Left ventricle myocardium inferior (tissue), 1 donor: Measurements from ENCODE around the gene LRP1B. TPM values are rescaled to one million over a fixed set of nuclear protein-coding genes. Genes with fewer than 3 reads are reported as not detected.

Experiments
- DNase-seq: peaks from one replicate; pipeline ENCODE4 v3.0.0-alpha.2; 2020
- H3K27ac ChIP-seq: fragments of 200-600 bp; replicated peaks from 2 replicates; pipeline ENCODE4 v1.8.0; 2021
- H3K27me3 ChIP-seq: fragments of 200-600 bp; 2 replicates; pipeline ENCODE4 v1.8.0; 2021; ENCODE audit warnings: low read depth
- H3K36me3 ChIP-seq: fragments of 200-600 bp; 2 replicates; pipeline ENCODE4 v1.8.0; 2021
- H3K4me1 ChIP-seq: fragments of 200-600 bp; 2 replicates; pipeline ENCODE4 v1.8.0; 2021
- H3K4me3 ChIP-seq: fragments of 200-600 bp; 2 replicates; pipeline ENCODE4 v1.8.0; 2021; ENCODE audit warnings: mild to moderate bottlenecking, moderate library complexity
- H3K9me3 ChIP-seq: fragments of 200-600 bp; replicated peaks from 2 replicates; pipeline ENCODE4 v1.8.0; 2021
- intact Hi-C: fragments of 100-400 bp; cut with micrococcal nuclease; formaldehyde crosslinking; loops from one replicate; pipeline ENCODE4 v1.11.0; 2022
- total RNA-seq: library from RNA; stranded (reverse); fragmentation: NEBNext Ultra II Directional; extraction: Animal tissue kit (Norgen Biotek cat#: 25700); gene quantifications from one replicate; pipeline ENCODE4 v1.2.1, GENCODE V29; 2021
- TF ChIP-seq, protein P1 (sequence below): fragments of 200-600 bp; IDR thresholded peaks from 2 replicates; pipeline ENCODE4 v1.8.0; 2021; ENCODE audit warnings: antibody characterized with exemption, mild to moderate bottlenecking, borderline replicate concordance
- donor health status: DM: no; HTN: yes; CAD: no; lungs with severe emphysema.

LRP1B gene
- total RNA-seq, 1 donor from 2014 or later: 0.08 TPM

DNA sequence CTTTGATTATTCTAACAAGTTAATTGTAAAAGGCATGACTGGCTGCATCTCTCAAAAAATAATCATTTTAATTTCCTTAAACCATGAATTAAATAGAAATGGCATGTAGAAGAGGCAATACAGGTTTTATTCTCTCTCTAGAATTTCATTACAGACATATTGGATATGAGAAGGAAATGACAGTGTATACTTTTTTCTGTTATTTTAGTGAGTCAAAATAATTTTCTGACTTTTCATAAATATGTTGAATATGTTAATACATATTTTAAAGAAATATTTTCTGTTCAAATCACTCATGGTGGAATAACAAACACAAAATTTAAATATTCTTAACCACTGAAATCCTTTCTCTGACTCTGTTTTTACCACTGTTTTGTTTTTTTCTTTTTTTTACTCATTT lies 510.4 kb downstream of the LRP1B start:
- H3K36me3 ChIP-seq: no peaks in the 10 kb centered on the region

DNA sequence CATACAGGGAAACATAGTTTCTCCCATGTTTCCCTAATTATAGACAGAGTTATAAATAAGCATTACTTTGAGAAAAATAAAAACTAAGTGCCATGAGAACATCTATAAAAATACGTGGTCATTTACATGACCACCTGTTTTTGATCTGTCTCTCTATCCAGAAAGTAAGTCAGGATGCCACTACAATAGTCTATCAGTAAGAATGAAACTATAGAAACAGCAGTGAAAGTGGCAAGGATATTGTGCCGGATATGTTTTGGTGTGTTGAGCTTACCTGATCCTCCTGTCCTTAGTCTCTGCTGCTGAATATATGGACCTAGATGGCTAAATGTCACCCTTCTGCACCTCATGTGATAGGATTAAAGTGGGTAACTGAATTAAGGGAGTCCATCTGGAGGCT lies 512.4 kb downstream of the LRP1B start:
- Histone ChIP-seq H3K9me3 (no peaks in the 10 kb centered on the region), H3K27me3 (peaks cover under 1% of the 10 kb centered on the region), H3K36me3 (no peaks in the 10 kb centered on the region), H3K27ac (no peak overlapping the region), H3K4me3 (no peak overlapping the region), H3K4me1 (no peaks in the 10 kb centered on the region)
- intact Hi-C loops: no loop called here
- TF ChIP-seq, protein P1, sequence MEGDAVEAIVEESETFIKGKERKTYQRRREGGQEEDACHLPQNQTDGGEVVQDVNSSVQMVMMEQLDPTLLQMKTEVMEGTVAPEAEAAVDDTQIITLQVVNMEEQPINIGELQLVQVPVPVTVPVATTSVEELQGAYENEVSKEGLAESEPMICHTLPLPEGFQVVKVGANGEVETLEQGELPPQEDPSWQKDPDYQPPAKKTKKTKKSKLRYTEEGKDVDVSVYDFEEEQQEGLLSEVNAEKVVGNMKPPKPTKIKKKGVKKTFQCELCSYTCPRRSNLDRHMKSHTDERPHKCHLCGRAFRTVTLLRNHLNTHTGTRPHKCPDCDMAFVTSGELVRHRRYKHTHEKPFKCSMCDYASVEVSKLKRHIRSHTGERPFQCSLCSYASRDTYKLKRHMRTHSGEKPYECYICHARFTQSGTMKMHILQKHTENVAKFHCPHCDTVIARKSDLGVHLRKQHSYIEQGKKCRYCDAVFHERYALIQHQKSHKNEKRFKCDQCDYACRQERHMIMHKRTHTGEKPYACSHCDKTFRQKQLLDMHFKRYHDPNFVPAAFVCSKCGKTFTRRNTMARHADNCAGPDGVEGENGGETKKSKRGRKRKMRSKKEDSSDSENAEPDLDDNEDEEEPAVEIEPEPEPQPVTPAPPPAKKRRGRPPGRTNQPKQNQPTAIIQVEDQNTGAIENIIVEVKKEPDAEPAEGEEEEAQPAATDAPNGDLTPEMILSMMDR: no peak
- DNase-seq: no peak

More for the DNA sequence above, 510.4 kb downstream of the LRP1B start:
- Histone ChIP-seq H3K4me3 (no peak overlapping the region), H3K9me3 (no peaks in the 10 kb centered on the region), H3K27me3 (no peaks in the 10 kb centered on the region), H3K4me1 (no peaks in the 10 kb centered on the region), H3K27ac (no peak overlapping the region)
- no peak for DNase-seq
- TF ChIP-seq, protein P1: no peak
- intact Hi-C loops: no loop called here

DNA sequence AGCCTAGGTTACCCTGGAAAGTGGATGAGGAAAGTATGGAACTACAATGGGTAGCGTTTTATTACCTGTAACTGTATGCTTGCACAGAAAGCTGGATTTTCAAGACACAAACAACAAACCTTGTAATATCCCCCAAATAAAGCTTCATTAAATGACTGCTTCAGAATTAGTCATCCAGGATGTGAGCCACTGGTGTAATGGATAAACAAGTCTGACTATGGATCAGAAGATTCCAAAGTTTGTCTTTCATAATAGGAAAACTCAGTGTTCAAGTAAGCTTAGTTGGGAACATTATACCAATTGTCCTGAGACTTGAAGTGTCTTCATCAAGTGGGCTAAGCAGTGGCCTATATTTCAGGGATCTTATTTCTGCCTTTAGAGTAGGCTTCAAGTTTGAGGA lies 518.8 kb downstream of the LRP1B start:
- H3K27me3 ChIP-seq: peaks cover 17% of the 10 kb centered on the region
- TF ChIP-seq, protein P1: no peak
- H3K9me3 ChIP-seq: no peaks in the 10 kb centered on the region
- no peak overlapping the region for H3K27ac ChIP-seq
- intact Hi-C loops: no loop called here
- no peak overlapping the region for H3K4me3 ChIP-seq
- peaks cover 6% of the 10 kb centered on the region for H3K4me1 ChIP-seq
- no peak for DNase-seq
- no peaks in the 10 kb centered on the region for H3K36me3 ChIP-seq

DNA sequence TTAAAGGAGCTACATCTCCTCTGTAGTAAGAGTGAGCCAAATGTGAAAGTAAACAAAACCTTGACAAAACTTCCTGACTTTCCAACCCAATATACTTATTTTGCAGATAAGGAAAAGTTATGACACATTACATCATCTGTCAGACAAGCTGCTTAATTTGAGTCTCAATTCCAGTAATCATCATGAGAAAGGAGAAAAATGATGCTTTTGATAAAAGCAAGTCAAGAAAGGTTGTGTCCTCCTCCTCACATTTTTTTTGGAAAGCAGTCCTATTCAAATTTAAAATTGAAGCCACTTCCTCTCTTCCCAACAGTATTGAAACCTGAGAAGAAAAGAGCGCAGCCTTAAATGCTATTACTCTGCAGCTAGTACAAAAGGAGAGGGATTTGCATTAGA lies 519.6 kb downstream of the LRP1B start:
- peaks cover 17% of the 10 kb centered on the region for H3K27me3 ChIP-seq
- H3K4me1 ChIP-seq: peaks cover 6% of the 10 kb centered on the region
- no peaks in the 10 kb centered on the region for H3K9me3 ChIP-seq
- intact Hi-C loops: no loop called here
- H3K27ac ChIP-seq: no peak overlapping the region
- no peak overlapping the region for H3K4me3 ChIP-seq
- DNase-seq: no peak
- H3K36me3 ChIP-seq: no peaks in the 10 kb centered on the region
- TF ChIP-seq, protein P1: no peak

DNA sequence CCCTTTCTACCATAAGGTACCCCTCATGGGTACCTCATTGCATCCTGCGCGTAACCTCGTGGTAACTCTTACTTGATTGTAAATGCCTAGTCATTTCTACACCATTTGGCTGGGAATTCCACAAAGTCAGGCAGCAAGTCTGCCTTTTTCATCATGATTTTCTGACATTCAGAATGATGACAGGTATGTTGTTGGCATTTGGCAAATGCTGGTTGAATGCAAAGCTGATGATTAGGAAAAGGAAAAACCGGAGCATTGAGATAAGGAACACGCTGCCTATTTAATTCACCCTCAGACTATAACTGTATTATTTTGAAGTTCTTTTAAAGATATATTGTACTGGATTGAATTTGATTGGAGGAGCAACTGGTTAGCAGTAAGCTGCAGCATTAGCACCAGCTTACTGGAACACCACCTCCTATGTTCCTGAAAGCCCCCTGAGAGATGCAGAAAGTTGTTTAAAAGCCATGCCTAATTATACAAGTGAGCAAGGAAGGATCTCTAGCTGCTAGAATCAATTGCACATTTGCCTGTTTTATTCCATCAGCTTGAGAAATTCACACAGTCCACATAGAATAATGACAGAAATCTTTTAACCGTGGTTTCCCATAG lies 520.1 kb downstream of the LRP1B start:
- intact Hi-C loops: no loop called here
- TF ChIP-seq, protein P1: no peak
- H3K27me3 ChIP-seq: peaks cover 17% of the 10 kb centered on the region
- H3K36me3 ChIP-seq: no peaks in the 10 kb centered on the region
- peaks cover 6% of the 10 kb centered on the region for H3K4me1 ChIP-seq
- no peak overlapping the region for H3K4me3 ChIP-seq
- no peak for DNase-seq
- no peak overlapping the region for H3K27ac ChIP-seq
- H3K9me3 ChIP-seq: no peaks in the 10 kb centered on the region
